Neural crest cell (in vitro differentiated cells): ENCODE data around the gene SLC4A2. TPM values are rescaled to one million over a fixed set of nuclear protein-coding genes. Genes with fewer than 3 reads are reported as not detected.
A peak's percentile ranks its signal among the peaks of the same experiment; 100 is the strongest.

Source experiments
- DNase-seq: peaks from one replicate; pipeline ENCODE4 v3.0.0; 2021; ENCODE audit warnings: low read depth, mixed read lengths, low spot score
- H3K27ac Mint-ChIP-seq: one replicate; pipeline ENCODE4 v1.8.0; 2021; ENCODE audit warnings: mild to moderate bottlenecking, mixed read lengths; ENCODE audit not compliant: unreplicated experiment
- H3K27me3 Mint-ChIP-seq: 2 replicates; pipeline ENCODE4 v1.8.0; 2021; ENCODE audit warnings: low read depth, mild to moderate bottlenecking, mixed read lengths
- H3K36me3 Mint-ChIP-seq: 2 replicates; pipeline ENCODE4 v1.8.0; 2021; ENCODE audit warnings: low read depth, mild to moderate bottlenecking, mixed read lengths
- H3K4me1 Mint-ChIP-seq: 2 replicates; pipeline ENCODE4 v1.8.0; 2021; ENCODE audit warnings: mixed read lengths
- H3K4me3 Mint-ChIP-seq: one replicate; pipeline ENCODE4 v1.8.0; 2021; ENCODE audit warnings: mild to moderate bottlenecking, mixed read lengths
- H3K9me3 Mint-ChIP-seq: 2 replicates; pipeline ENCODE4 v1.8.0; 2021; ENCODE audit warnings: mixed read lengths
- total RNA-seq: library from RNA; stranded (reverse); gene quantifications from 2 replicates; pipeline ENCODE4 v1.2.1, GENCODE V29; 2021
- TF ChIP-seq, protein P1 (sequence below): fragments of 200-600 bp; sonication (generic); conservative IDR thresholded peaks from 2 replicates; pipeline ENCODE4 v1.5.0; 2021; ENCODE audit warnings: antibody characterized with exemption, mild to moderate bottlenecking

SLC4A2 gene
- total RNA-seq, 1 donor from 2014 or later = 139 TPM

GRCh38 chr7:151056666-151057505 is 2.5 kb upstream of the SLC4A2 start:
- no peaks in the 10 kb centered on the region for H3K36me3 Mint-ChIP-seq
- no peaks in the 10 kb centered on the region for H3K9me3 Mint-ChIP-seq
- TF ChIP-seq, protein P1, sequence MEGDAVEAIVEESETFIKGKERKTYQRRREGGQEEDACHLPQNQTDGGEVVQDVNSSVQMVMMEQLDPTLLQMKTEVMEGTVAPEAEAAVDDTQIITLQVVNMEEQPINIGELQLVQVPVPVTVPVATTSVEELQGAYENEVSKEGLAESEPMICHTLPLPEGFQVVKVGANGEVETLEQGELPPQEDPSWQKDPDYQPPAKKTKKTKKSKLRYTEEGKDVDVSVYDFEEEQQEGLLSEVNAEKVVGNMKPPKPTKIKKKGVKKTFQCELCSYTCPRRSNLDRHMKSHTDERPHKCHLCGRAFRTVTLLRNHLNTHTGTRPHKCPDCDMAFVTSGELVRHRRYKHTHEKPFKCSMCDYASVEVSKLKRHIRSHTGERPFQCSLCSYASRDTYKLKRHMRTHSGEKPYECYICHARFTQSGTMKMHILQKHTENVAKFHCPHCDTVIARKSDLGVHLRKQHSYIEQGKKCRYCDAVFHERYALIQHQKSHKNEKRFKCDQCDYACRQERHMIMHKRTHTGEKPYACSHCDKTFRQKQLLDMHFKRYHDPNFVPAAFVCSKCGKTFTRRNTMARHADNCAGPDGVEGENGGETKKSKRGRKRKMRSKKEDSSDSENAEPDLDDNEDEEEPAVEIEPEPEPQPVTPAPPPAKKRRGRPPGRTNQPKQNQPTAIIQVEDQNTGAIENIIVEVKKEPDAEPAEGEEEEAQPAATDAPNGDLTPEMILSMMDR = no peak
- H3K27me3 Mint-ChIP-seq = peaks cover 4% of the 10 kb centered on the region
- H3K27ac Mint-ChIP-seq = no peak overlapping the region
- peaks cover 45% of the 10 kb centered on the region for H3K4me1 Mint-ChIP-seq
- H3K4me3 Mint-ChIP-seq = peak overlapping the region; percentile 96
- no peak for DNase-seq

GRCh38 chr7:151057506-151057988 is 1.8 kb upstream of the SLC4A2 start, which contains the start of gene CDK5:
CDK5 (minus strand) TSS chr7:151057897; CDS start chr7:151057848, 49 bp downstream.
- DNase-seq = no peak
- Mint-ChIP-seq H3K36me3 (no peaks in the 10 kb centered on the region), H3K27ac (peak within 1 kb of the TSS; percentile 95)

DNA sequence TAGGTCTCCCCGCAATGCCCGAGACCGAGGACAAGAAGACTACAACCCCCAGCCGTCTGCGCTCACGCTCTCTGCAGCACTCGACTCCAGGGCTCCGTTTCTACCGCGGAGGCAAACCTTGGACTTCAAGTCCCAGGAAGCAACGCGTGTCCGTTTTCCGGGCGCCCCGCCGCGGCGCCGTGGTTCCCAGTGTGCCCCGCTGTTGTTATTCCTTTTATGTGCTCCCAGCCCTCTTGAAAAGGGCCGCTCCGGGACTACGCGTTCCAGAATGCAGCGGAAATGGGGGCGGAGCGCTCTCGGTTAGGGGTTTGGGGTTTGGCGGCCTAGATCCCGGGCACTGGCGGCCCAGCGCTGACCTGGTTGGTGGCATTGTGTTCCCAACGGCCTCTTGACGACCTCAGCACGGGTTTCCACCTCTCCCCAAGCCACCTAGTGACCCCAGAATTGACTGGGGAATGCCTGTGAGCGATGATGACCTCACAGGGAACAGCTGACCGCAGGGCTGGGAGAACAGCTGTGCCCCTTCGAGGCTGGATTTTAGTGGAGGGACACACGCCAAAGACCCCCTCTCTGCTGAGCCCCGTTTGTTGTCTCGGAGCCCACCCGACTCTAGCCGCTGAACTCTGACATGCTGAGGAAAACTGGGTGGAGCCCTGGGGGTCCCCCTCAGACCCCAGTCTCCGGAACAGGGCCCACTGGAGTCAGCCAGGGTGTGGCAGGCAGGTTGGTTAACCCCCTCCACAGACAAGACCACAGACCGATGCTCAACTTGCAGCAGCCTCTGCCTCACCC is 1.2 kb upstream of the SLC4A2 start:
- H3K4me1 Mint-ChIP-seq = peaks cover 49% of the 10 kb centered on the region
- H3K27me3 Mint-ChIP-seq = no peaks in the 10 kb centered on the region
- TF ChIP-seq, protein P1 = no peak
- peak; percentile 90 for DNase-seq
- H3K36me3 Mint-ChIP-seq = no peaks in the 10 kb centered on the region
- peak overlapping the region; percentile 96 for H3K4me3 Mint-ChIP-seq
- H3K27ac Mint-ChIP-seq = peak overlapping the region; percentile 95
- no peaks in the 10 kb centered on the region for H3K9me3 Mint-ChIP-seq

More at GRCh38 chr7:151057506-151057988, 1.8 kb upstream of the SLC4A2 start, which contains the start of gene CDK5:
- H3K9me3 Mint-ChIP-seq = no peaks in the 10 kb centered on the region
- peaks cover 2% of the 10 kb centered on the region for H3K27me3 Mint-ChIP-seq
- TF ChIP-seq, protein P1 = no peak
- peak within 1 kb of the TSS; percentile 96 for H3K4me3 Mint-ChIP-seq
- H3K4me1 Mint-ChIP-seq = peaks cover 49% of the 10 kb centered on the region

DNA sequence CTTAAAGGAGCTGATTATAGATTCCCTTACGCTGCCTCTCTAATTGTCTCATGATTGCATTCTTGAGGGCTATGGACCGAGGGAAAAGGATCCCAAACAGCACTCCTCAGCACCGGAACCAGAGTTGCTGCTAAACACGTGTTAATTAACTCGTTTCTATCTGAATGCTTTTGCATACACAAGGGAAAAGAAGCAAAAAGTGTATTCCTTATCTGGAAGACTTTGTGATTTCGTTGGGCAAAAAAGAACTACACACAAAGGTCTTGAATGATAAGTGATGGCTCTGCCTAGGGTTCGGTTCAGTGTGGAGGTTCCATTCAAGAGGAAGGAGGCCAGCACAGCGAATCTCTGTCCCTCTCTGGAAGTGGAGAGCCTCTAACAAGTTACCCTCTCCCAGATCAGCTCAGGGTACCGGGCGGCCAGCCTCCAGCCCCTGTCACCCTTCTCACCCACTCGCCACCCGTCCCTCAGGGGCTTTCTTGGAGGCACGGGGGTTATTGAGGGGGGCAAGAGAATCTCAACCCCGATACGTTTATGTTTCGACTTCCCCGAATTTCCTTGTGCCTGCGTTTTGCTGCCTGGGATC is 515 bp upstream of the SLC4A2 start:
- Mint-ChIP-seq H3K36me3 (no peaks in the 10 kb centered on the region), H3K4me3 (peak overlapping the region; percentile 96), H3K9me3 (no peaks in the 10 kb centered on the region), H3K27me3 (no peaks in the 10 kb centered on the region), H3K4me1 (peaks cover 53% of the 10 kb centered on the region), H3K27ac (peak overlapping the region; percentile 95)
- no peak for DNase-seq
- TF ChIP-seq, protein P1 = no peak

- TF ChIP-seq, protein P1 = peak; percentile 36
- Mint-ChIP-seq H3K4me3 (peak overlapping the region; percentile 92), H3K27me3 (no peaks in the 10 kb centered on the region), H3K4me1 (peaks cover 53% of the 10 kb centered on the region), H3K9me3 (no peaks in the 10 kb centered on the region), H3K27ac (peak overlapping the region; percentile 19), H3K36me3 (no peaks in the 10 kb centered on the region)
- DNase-seq = no peak
Measured at GRCh38 chr7:151060113-151060415, 675 bp downstream of the SLC4A2 start.
